Measurements from ENCODE around the gene TUSC7. TPM values are rescaled to one million over a fixed set of nuclear protein-coding genes. Genes with fewer than 3 reads are reported as not detected.

Gene TUSC7
- total RNA-seq, 1 experiment from 2014 or later: not detected

- intact Hi-C loops (cut with micrococcal nuclease; ENCODE audit: unreplicated experiment): no loop called here
- Mint-ChIP-seq H3K36me3 (ENCODE audit: insufficient read depth, unreplicated experiment) (no peaks in the 10 kb centered on the region), H3K9me3 (ENCODE audit: low read depth, unreplicated experiment) (no peaks in the 10 kb centered on the region), H3K4me1 (ENCODE audit: low read depth, unreplicated experiment) (no peaks in the 10 kb centered on the region), H3K4me3 (ENCODE audit: low read depth, unreplicated experiment) (no peak overlapping the region), H3K27me3 (ENCODE audit: unreplicated experiment) (peaks cover 45% of the 10 kb centered on the region), H3K27ac (ENCODE audit: unreplicated experiment) (no peak overlapping the region)
- TF ChIP-seq CTCF (IDR thresholded peaks at IDR 0.05; ENCODE audit: unreplicated experiment): no peak
- CTCF ChIA-PET: no interaction called here
- no peak for DNase-seq
- BruUV-seq (replicated peaks): no TSS peak
Observed at GRCh38 chr3:116691041-116691440, 18.5 kb upstream of the TUSC7 start.

GRCh38 chr3:116701070-116701469 is 8.5 kb upstream of the TUSC7 start:
- intact Hi-C loops (cut with micrococcal nuclease; ENCODE audit: unreplicated experiment): no loop called here
- CTCF ChIA-PET: no interaction called here
- H3K27me3 Mint-ChIP-seq (ENCODE audit: unreplicated experiment): peaks cover 80% of the 10 kb centered on the region
- DNase-seq: no peak
- no TSS peak for BruUV-seq (replicated peaks)
- H3K4me1 Mint-ChIP-seq (ENCODE audit: low read depth, unreplicated experiment): peaks cover 9% of the 10 kb centered on the region
- H3K9me3 Mint-ChIP-seq (ENCODE audit: low read depth, unreplicated experiment): no peaks in the 10 kb centered on the region
- H3K4me3 Mint-ChIP-seq (ENCODE audit: low read depth, unreplicated experiment): no peak overlapping the region
- no peak overlapping the region for H3K27ac Mint-ChIP-seq (ENCODE audit: unreplicated experiment)
- no peaks in the 10 kb centered on the region for H3K36me3 Mint-ChIP-seq (ENCODE audit: insufficient read depth, unreplicated experiment)
- no peak for TF ChIP-seq CTCF (IDR thresholded peaks at IDR 0.05; ENCODE audit: unreplicated experiment)

- H3K27ac Mint-ChIP-seq (ENCODE audit: unreplicated experiment): no peak overlapping the region
- H3K4me1 Mint-ChIP-seq (ENCODE audit: low read depth, unreplicated experiment): peaks cover under 1% of the 10 kb centered on the region
- no TSS peak for BruUV-seq (replicated peaks)
- no peaks in the 10 kb centered on the region for H3K36me3 Mint-ChIP-seq (ENCODE audit: insufficient read depth, unreplicated experiment)
- DNase-seq: no peak
- intact Hi-C loops (cut with micrococcal nuclease; ENCODE audit: unreplicated experiment): no loop called here
- peaks cover 68% of the 10 kb centered on the region for H3K27me3 Mint-ChIP-seq (ENCODE audit: unreplicated experiment)
- CTCF ChIA-PET: no interaction called here
- H3K4me3 Mint-ChIP-seq (ENCODE audit: low read depth, unreplicated experiment): no peak overlapping the region
- TF ChIP-seq CTCF (IDR thresholded peaks at IDR 0.05; ENCODE audit: unreplicated experiment): no peak
- no peaks in the 10 kb centered on the region for H3K9me3 Mint-ChIP-seq (ENCODE audit: low read depth, unreplicated experiment)
Observed at GRCh38 chr3:116702334-116702733, 7.2 kb upstream of the TUSC7 start.

GRCh38 chr3:116707531-116707930 is 2.0 kb upstream of the TUSC7 start:
- intact Hi-C loops (cut with micrococcal nuclease; ENCODE audit: unreplicated experiment): no loop called here
- no peak for DNase-seq
- no peaks in the 10 kb centered on the region for H3K4me1 Mint-ChIP-seq (ENCODE audit: low read depth, unreplicated experiment)
- no peak overlapping the region for H3K27ac Mint-ChIP-seq (ENCODE audit: unreplicated experiment)
- BruUV-seq (replicated peaks): no TSS peak
- no peaks in the 10 kb centered on the region for H3K36me3 Mint-ChIP-seq (ENCODE audit: insufficient read depth, unreplicated experiment)
- peaks cover 40% of the 10 kb centered on the region for H3K27me3 Mint-ChIP-seq (ENCODE audit: unreplicated experiment)
- TF ChIP-seq CTCF (IDR thresholded peaks at IDR 0.05; ENCODE audit: unreplicated experiment): no peak
- CTCF ChIA-PET: interaction anchor here (1.2 kb wide), 1 partner anchor 92 kb away, joined by 3 read pairs; no protein-coding TSS in a partner anchor
- no peaks in the 10 kb centered on the region for H3K9me3 Mint-ChIP-seq (ENCODE audit: low read depth, unreplicated experiment)
- H3K4me3 Mint-ChIP-seq (ENCODE audit: low read depth, unreplicated experiment): no peak overlapping the region
